Peyer's patch (tissue), 4 donors: Measurements from ENCODE around the gene ASTL.

Experiments used
- CTCF ChIP-seq, 6 experiments: fragments of 450-650 bp in 4 of 6; fragments of 200-600 bp in 2 of 6; sonication (generic) in 1 of 6; IDR thresholded peaks; one replicate each; pipeline ENCODE4 v1.5.1; 2017 to 2019; ENCODE audit warnings: antibody characterized with exemption in 6 of 6, mild to moderate bottlenecking in 3 of 6, moderate library complexity in 1 of 6
- POLR2A ChIP-seq, 2 donors: fragments of 450-650 bp; IDR thresholded peaks; one replicate each; pipeline ENCODE4 v1.5.1; 2017; ENCODE audit warnings: antibody characterized with exemption in 2 of 2, mild to moderate bottlenecking in 2 of 2, moderate library complexity in 2 of 2

GRCh38 chr2:96157649-96158553, 19.6 kb upstream of the ASTL start:
- no peak for TF ChIP-seq CTCF (IDR thresholded peaks at IDR 0.05)
- TF ChIP-seq POLR2A (IDR thresholded peaks at IDR 0.05) = no peak
